ENCODE results near the gene PTPN1. TPM values are rescaled to one million over a fixed set of nuclear protein-coding genes. Genes with fewer than 3 reads are reported as not detected.

Gene PTPN1
- total RNA-seq, 2 experiments from 2014 or later = 82.3 to 82.8 TPM

DNA sequence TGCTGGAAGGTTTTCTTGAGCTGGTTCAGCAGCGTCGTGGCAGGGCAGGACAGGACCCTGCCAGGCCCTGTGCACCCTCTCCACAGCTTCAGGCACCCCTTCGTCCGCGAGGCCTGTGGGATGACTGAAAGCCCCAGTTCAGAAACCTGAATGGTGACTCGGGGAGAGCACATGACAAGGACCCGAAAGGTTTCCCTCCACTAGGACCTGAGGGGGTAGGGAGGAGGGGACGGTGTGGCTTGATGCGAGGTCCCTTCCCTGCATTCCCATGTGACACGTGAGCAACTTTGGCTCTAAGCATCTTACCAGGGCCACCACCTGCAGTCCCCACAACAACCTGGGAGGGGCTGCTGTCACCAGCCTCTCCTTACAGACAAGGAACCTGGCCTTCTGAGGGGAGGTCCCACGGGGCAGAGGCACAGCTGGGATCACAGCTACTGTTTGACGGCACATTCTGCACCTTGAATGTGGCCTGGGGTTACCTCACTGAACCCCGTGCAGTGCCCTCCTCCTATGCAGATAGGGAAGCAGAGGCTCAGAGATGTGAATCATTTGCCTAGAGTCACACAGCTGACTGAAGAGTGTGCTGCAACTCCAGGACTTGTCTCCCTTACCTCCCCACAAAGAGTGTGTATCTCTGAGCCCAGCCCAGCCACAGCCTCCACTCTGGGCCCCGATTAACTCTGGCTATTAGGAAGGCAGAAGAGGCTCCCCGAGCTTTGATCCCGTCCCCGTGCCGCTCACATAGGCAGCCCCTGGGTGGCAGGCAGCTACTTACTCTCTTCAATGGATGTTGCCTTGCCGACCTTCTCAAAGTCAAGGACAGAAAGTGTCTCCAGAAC is 84.6 kb downstream of the PTPN1 start:
- no peak overlapping the region for H3K27ac Mint-ChIP-seq
- intact Hi-C loops (cut with DNase I, micrococcal nuclease) = no loop called here

DNA sequence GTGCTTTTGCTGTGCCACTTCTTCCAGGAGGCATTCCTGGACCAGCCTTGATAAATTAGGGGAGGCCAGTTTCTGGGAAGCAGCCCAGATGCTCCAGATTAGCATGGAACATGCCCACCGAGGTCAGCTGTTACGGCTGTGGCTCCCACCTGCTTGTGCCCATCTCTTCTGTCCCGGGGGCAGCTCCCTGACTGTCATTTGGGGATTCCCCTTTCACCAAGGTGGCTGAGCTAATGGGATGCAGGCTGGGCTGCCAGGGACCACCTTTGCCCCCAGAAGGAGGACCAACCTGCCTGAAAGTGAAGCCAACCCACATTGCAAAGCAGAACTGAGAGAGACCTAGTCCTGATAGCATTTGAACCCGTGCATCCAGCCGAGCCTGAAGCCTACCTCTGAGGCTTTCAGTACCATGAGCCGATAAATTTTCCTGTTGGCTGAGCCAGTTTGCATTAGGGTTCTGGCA is 85.3 kb downstream of the PTPN1 start:
- H3K36me3 ChIP-seq (ENCODE audit: insufficient read depth, low read length) = no peaks in the 10 kb centered on the region
- no peaks in the 10 kb centered on the region for H3K27me3 ChIP-seq (ENCODE audit: control insufficient read depth in 1 of 2, insufficient read depth in 2 of 2, low read length in 2 of 2)
- H3K36me3 Mint-ChIP-seq (ENCODE audit: low read depth) = no peaks in the 10 kb centered on the region
- intact Hi-C loops (cut with DNase I, micrococcal nuclease) = no loop called here
- CTCF ChIA-PET = no interaction called here
- no peak overlapping the region for H3K27ac Mint-ChIP-seq
- ATAC-seq (ENCODE audit: poor library complexity) (no peak), DNase-seq (no peak)
- POLR2A ChIA-PET = no interaction called here
- no peak overlapping the region for H3K27ac ChIP-seq (ENCODE audit: low read depth in 1 of 2, low read length in 2 of 2)
- no peak overlapping the region for H3K4me3 Mint-ChIP-seq
- TF ChIP-seq, protein P1, sequence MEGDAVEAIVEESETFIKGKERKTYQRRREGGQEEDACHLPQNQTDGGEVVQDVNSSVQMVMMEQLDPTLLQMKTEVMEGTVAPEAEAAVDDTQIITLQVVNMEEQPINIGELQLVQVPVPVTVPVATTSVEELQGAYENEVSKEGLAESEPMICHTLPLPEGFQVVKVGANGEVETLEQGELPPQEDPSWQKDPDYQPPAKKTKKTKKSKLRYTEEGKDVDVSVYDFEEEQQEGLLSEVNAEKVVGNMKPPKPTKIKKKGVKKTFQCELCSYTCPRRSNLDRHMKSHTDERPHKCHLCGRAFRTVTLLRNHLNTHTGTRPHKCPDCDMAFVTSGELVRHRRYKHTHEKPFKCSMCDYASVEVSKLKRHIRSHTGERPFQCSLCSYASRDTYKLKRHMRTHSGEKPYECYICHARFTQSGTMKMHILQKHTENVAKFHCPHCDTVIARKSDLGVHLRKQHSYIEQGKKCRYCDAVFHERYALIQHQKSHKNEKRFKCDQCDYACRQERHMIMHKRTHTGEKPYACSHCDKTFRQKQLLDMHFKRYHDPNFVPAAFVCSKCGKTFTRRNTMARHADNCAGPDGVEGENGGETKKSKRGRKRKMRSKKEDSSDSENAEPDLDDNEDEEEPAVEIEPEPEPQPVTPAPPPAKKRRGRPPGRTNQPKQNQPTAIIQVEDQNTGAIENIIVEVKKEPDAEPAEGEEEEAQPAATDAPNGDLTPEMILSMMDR (IDR thresholded peaks at IDR 0.05) = no peak
- H3K4me1 ChIP-seq (ENCODE audit: insufficient read depth, low read length) = peaks cover 6% of the 10 kb centered on the region
- no peaks in the 10 kb centered on the region for H3K9me3 Mint-ChIP-seq
- no peak overlapping the region for H3K4me3 ChIP-seq (ENCODE audit: low read length)
- H3K27me3 Mint-ChIP-seq = no peaks in the 10 kb centered on the region
- peaks cover 8% of the 10 kb centered on the region for H3K4me1 Mint-ChIP-seq (ENCODE audit: low read depth)
- no peaks in the 10 kb centered on the region for H3K9me3 ChIP-seq (ENCODE audit: control insufficient read depth in 1 of 2, insufficient read depth in 1 of 2, low read length in 2 of 2)

More for the DNA sequence above, 84.6 kb downstream of the PTPN1 start:
- DNase-seq = peak in 1 of 14 experiments; percentile 22
- H3K27ac ChIP-seq (ENCODE audit: low read depth in 1 of 2, low read length in 2 of 2) = no peak overlapping the region
- no peaks in the 10 kb centered on the region for H3K9me3 ChIP-seq (ENCODE audit: control insufficient read depth in 1 of 2, insufficient read depth in 1 of 2, low read length in 2 of 2)
- Mint-ChIP-seq H3K4me3 (no peak overlapping the region), H3K36me3 (ENCODE audit: low read depth) (no peaks in the 10 kb centered on the region), H3K4me1 (ENCODE audit: low read depth) (peaks cover 8% of the 10 kb centered on the region), H3K9me3 (no peaks in the 10 kb centered on the region), H3K27me3 (no peaks in the 10 kb centered on the region)
- H3K36me3 ChIP-seq (ENCODE audit: insufficient read depth, low read length) = no peaks in the 10 kb centered on the region
- H3K27me3 ChIP-seq (ENCODE audit: control insufficient read depth in 1 of 2, insufficient read depth in 2 of 2, low read length in 2 of 2) = no peaks in the 10 kb centered on the region
- peak; percentile 50 for ATAC-seq (ENCODE audit: poor library complexity)
- H3K4me1 ChIP-seq (ENCODE audit: insufficient read depth, low read length) = peaks cover 6% of the 10 kb centered on the region
- ChIA-PET POLR2A (interaction anchor here (1.6 kb wide), 1 partner anchor 111 kb away, joined by 4 read pairs; no protein-coding TSS in a partner anchor), CTCF (interaction anchor here (0.9 kb wide), 1 partner anchor 116 kb away, joined by 3 read pairs; no protein-coding TSS in a partner anchor)
- H3K4me3 ChIP-seq (ENCODE audit: low read length) = no peak overlapping the region
- TF ChIP-seq, protein P1 (IDR thresholded peaks at IDR 0.05) = no peak

- Mint-ChIP-seq H3K27ac (no peak overlapping the region), H3K27me3 (peaks cover 3% of the 10 kb centered on the region), H3K4me3 (no peak overlapping the region), H3K9me3 (no peaks in the 10 kb centered on the region), H3K36me3 (ENCODE audit: low read depth) (no peaks in the 10 kb centered on the region), H3K4me1 (ENCODE audit: low read depth) (peaks cover 8% of the 10 kb centered on the region)
- no peak for ATAC-seq (ENCODE audit: poor library complexity)
- Histone ChIP-seq H3K9me3 (ENCODE audit: control insufficient read depth in 1 of 2, insufficient read depth in 1 of 2, low read length in 2 of 2) (no peaks in the 10 kb centered on the region), H3K27me3 (ENCODE audit: control insufficient read depth in 1 of 2, insufficient read depth in 2 of 2, low read length in 2 of 2) (no peaks in the 10 kb centered on the region), H3K4me3 (ENCODE audit: low read length) (no peak overlapping the region), H3K4me1 (ENCODE audit: insufficient read depth, low read length) (peaks cover 6% of the 10 kb centered on the region), H3K36me3 (ENCODE audit: insufficient read depth, low read length) (no peaks in the 10 kb centered on the region), H3K27ac (ENCODE audit: low read depth in 1 of 2, low read length in 2 of 2) (no peak overlapping the region)
- TF ChIP-seq, protein P1 (IDR thresholded peaks at IDR 0.05) = no peak
- DNase-seq = no peak
- intact Hi-C loops (cut with DNase I, micrococcal nuclease) = no loop called here
- ChIA-PET CTCF (no interaction called here), POLR2A (no interaction called here)
These were observed 86.0 kb downstream of the PTPN1 start for GRCh38 chr20:50595988-50596693.

All from CD4-positive, alpha-beta T cell (primary cell).